Measurements from ENCODE around the gene KERA. TPM values are rescaled to one million over a fixed set of nuclear protein-coding genes. Genes with fewer than 3 reads are reported as not detected.

Gene KERA
- total RNA-seq, 2 donors from 2014 or later, result not detected

DNA sequence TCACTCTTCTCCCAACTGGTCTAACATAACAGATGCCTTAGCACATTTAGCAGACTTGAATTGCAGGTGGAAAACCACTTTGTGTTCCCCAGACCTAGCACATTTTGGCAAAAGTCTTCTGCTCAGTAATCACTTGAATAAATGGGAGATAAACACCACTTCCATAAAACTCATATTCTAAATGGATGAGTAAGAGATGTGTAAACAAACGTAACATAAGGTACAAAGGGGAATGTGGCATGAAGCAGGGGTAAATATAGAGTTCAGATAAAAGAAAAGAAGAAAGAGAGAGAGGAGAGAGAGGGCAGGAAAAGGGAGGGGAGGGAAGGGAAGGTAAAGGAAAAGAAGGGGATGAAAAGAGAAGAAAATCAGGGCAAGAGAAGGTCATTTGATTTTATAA is 17.0 kb upstream of the KERA start:
- intact Hi-C loops (cut with DNase I, micrococcal nuclease), result no loop called here
- DNase-seq (no peak), ATAC-seq (no peak)

- ATAC-seq, result no peak
- intact Hi-C loops (cut with DNase I, micrococcal nuclease), result no loop called here
- no peak for DNase-seq
These were observed 16.4 kb upstream of the KERA start for GRCh38 chr12:91074154-91074709.

DNA sequence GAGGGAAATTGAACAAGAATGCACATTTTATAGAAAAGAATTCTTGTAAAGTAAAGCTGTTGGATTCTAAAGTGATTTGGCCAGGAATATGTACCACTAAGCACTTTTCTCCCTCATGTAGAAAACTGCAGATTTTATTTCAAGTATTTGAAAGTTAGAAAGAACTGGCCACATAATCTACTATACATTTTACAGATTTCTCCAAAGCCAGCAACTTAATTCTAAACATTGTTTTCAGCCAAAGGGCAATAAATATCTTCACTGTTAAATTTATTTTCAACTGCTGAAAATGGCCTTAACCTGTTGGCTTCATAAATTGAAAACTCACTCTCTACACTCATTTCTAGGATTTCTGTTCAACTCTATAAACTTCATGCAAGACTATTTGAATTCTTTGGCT is 15.6 kb upstream of the KERA start:
- DNase-seq, result no peak
- intact Hi-C loops (cut with DNase I, micrococcal nuclease), result no loop called here
- ATAC-seq, result no peak

DNA sequence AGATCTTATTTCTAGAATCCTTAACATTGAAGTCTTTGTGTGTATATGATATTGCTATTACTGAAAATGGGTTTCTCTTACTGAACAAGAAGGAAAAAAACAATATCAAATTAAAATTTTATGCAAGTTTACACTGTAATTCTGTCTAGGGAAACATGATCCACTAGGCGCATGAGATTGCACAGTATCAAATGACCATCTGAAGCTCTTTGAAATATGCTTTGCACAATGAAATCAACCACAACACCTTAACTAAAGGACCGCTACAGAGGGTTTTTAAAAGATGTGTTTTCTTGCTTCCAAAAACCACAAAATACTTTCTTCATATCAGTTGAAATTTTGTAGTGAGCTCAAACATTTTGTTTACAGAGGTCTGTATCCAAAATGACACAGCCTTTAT is 15.1 kb upstream of the KERA start:
- intact Hi-C loops (cut with DNase I, micrococcal nuclease), result no loop called here
- DNase-seq (no peak), ATAC-seq (no peak)

DNA sequence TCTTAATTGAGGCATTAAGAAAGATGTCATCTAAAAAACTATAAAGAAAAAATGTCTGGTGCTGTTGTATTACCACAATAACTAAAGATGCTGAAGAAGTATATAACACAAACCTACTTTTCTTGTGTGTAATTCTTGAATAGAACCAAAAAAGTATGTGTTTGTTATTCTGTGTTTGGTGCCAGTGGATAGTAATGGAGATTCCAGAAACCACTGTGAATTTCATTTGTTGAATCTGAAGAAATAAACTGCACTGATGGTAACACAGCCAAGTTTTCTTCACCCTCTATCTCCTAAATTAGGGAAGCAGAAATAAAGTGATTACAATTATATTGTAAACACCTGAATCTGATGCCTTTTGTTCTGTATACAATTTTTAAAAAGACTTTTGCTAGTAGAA is 13.1 kb upstream of the KERA start:
- ATAC-seq, result no peak
- no peak for DNase-seq
- intact Hi-C loops (cut with DNase I, micrococcal nuclease), result no loop called here

DNA sequence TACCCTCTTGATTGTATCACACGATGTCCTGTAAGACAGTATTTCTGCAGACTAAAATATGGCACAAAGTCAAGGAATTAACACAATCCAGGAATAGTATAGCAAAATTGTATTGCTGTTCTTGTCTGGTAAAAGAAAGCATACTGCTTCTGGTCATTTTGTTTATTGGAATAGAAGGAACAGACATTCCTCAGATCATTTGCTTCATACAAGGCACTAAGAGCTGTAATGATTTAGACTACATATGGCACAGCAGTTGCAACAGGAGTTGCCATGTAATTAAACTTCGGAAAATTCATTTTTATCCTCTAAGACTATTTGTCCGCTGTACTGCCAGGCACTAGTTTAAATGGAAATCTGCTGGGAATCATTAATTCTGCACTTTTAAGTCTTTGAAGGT is 7.6 kb upstream of the KERA start:
- intact Hi-C loops (cut with DNase I, micrococcal nuclease), result no loop called here
- DNase-seq (no peak), ATAC-seq (no peak)

DNA sequence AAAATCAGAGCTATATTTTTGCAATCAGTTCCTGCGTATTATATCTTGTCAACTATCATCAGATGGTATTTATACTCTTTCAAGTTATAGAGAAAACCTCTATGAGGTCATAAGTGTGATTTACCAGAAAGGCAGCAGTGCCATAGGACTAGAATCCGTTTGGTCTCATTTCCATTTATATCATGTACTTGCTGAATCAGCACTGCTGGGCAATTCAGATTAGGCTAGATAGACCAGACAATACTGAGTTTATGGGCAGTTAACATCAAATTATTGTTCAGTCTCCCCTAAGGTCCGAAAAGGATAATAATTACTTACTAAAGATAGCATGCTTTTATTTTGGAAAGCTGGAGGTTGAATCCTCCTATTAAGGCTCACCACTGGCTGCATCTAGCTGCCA is 6.8 kb upstream of the KERA start:
- no peak for DNase-seq
- intact Hi-C loops (cut with DNase I, micrococcal nuclease), result no loop called here
- no peak for ATAC-seq

- intact Hi-C loops (cut with DNase I, micrococcal nuclease), result no loop called here
- DNase-seq, result no peak
- no peak for ATAC-seq
These were observed 3.3 kb upstream of the KERA start for GRCh38 chr12:91061091-91061490.

GRCh38 chr12:91059211-91059610 is 1.4 kb upstream of the KERA start:
- no peak for ATAC-seq
- intact Hi-C loops (cut with DNase I, micrococcal nuclease), result no loop called here
- DNase-seq, result no peak

DNA sequence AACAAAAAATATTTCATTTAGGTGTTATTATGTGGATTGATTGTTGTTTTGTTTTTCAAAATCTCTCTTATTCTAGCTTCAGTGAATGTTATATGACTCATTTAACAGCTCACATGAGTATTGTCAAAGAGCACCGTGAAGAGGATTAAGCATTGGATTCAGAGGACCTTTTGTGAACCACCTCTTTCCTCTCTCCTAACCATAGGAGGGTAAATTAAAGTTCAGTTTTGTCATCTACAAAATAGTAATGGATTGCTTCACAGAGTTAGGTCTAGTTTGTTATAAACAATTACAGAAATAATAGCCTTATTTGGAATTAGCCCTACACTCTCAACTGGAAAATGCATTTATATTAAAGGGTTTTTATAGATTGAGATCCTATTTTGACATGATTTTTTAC is 962 bp upstream of the KERA start:
- no peak for DNase-seq
- intact Hi-C loops (cut with DNase I, micrococcal nuclease), result no loop called here
- ATAC-seq, result no peak

DNA sequence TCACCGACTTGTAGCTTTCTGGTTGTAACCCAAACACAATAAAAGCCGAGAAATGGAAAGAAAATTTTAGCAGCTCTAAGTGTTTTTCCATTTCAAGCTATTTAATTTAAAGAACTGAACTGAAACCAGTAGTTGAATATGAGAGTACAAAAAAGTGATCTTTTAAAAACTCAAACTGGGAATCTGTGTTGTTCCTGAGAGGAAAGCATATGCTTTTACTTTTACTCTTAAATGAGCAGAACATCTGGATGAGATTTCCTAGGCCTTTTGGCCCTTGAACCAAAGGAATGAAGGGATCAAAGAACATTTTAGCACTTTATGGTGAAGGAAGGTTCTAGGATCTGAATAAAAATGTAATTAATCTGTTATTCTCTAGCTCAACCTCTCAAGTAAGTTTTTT is 1.3 kb downstream of the KERA start:
- ATAC-seq, result no peak
- intact Hi-C loops (cut with DNase I, micrococcal nuclease), result no loop called here
- DNase-seq, result no peak

DNA sequence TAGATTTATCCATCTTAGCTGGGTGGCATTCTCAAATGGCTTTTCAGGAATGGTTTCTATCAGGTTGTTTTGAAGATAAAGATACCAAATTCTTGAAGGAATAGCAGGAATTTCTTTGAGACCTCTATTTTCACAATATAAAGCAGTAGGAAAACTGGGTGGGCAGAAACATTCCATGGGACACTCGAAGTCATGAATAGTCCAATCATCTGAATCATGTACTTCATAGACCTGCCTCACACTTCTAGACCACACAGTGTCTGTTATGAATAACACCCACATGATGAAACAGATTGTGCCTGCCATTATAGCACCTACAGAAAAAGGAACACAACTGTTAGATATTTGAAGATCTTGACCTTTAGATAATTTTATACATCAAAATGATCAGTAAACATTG is 1.8 kb downstream of the KERA start:
- intact Hi-C loops (cut with DNase I, micrococcal nuclease), result no loop called here
- DNase-seq, result no peak
- no peak for ATAC-seq

- DNase-seq (no peak), ATAC-seq (no peak)
- intact Hi-C loops (cut with DNase I, micrococcal nuclease), result no loop called here
These were observed 3.7 kb downstream of the KERA start for GRCh38 chr12:91053951-91054715.

- no peak for DNase-seq
- ATAC-seq, result no peak
- intact Hi-C loops (cut with DNase I, micrococcal nuclease), result no loop called here
These were observed 5.8 kb downstream of the KERA start for GRCh38 chr12:91052026-91052425.

DNA sequence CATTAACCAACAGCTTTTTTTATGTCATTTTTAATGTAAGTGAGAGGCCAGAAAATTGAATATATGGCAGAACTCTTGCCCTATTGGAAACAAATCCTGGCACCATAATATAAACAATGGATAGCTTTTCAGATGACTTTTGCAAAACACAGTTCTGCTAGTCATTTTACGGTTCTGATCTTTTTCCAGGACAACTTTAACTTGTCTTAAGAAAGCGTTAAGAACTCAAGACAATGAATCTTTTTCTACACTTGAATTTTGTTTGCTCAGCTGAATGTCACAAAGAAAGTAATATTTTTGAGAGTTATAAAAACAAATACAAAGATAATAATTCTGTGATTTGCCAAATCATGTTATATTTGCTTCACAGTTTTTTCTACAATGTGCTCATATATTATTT is 13.2 kb downstream of the KERA start:
- intact Hi-C loops (cut with DNase I, micrococcal nuclease), result no loop called here
- ATAC-seq, result no peak
- DNase-seq, result no peak

- no peak for DNase-seq
- intact Hi-C loops (cut with DNase I, micrococcal nuclease), result no loop called here
- ATAC-seq, result no peak
These were observed 14.4 kb downstream of the KERA start for GRCh38 chr12:91043408-91043807.

DNA sequence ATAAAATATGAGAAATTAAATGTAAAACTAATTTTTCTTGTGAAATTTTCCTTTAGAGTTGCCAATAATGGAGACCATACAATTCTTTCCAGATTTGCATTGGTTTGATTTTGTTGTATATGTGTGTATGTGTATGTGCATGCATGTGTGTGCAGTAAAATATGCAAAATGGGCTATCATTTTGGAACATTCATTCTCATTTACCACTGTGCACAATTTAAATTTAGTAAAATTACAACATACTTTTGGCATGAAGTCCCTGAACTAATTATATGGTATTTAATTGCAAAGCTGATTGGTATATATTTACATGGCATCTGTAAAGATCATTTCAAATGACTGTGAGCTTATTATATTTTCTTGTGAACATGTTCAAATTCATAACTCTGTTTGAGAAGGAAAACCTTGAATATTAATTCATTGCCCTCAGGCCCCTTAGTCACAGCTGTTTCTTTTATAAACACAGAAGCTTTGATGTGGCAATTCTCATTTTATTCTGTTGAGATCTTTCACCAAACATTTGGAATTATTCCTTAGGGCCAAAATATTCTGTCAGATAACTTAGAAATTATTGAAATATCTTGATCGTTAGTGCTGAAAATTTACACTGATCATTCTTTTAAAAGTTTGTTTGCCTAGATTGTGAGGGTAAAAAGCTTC is 17.6 kb downstream of the KERA start:
- intact Hi-C loops (cut with DNase I, micrococcal nuclease), result no loop called here
- DNase-seq (no peak), ATAC-seq (no peak)

GRCh38 chr12:91037276-91037675 is 20.5 kb downstream of the KERA start:
- intact Hi-C loops (cut with DNase I, micrococcal nuclease), result no loop called here
- DNase-seq (no peak), ATAC-seq (no peak)

DNA sequence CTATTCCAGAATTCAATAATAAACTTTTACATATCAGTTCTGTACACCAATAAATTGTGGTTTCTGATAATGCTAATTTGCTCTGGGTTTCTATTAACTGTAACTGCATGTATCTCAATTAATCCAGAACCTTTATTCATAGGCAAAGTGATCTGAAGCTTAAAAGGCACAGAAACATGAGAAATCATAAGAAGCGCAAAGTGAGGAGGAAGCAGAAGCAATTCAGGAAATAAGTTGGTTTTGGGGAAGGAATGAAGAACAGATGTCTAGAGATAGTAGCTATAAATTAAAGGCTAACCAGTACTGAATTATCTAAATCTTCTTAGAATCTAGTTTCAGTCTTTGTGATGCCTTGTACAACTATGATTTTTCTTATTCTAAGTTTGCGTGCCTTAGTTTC is 24.6 kb downstream of the KERA start:
- intact Hi-C loops (cut with DNase I, micrococcal nuclease), result no loop called here
- ATAC-seq (no peak), DNase-seq (no peak)

DNA sequence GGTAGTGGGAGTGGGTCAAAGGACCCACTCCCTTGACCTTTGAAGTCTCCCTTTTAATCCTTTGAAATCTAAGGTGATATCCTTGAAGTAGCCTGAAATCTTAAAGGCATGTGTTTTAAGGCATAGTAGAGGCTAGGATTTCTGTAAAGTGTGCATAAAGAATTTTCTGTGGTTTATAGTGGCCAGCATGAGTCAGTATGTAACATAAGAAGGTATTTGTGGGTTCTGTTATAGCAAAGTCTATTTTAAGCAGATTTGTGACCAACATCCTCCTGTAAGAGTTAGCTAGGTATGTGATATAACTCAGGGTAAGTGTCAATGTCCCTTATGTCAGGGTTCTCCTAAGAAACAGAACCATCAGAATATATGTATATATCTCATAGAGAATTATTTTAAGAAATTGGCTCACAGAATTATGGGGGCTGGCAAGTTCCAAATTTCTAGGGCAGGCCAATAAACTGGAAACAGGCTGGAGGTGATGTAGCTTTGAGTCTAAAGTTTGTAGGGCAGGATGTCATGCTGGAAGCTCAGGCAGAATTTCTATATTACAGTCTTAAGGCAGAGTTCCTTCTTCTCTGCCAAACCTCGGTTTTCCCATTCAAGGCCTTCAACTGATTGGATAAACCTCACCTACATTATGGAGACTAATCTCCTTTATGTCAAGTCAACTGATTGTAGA is 34.4 kb downstream of the KERA start:
- intact Hi-C loops (cut with DNase I, micrococcal nuclease), result no loop called here
- DNase-seq (no peak), ATAC-seq (no peak)

Measured in left colon (tissue), 2 donors.